Myocyte (in vitro differentiated cells): ENCODE measurements around the gene TUBB1. TPM values are rescaled to one million over a fixed set of nuclear protein-coding genes. Genes with fewer than 3 reads are reported as not detected.
"Not testable (repeated sequence)": the region's sequence is repeated elsewhere in the genome, so short reads cannot be mapped to it uniquely, and the experiment has no call there.

Experiments
- DNase-seq: peaks from one replicate; pipeline ENCODE4 v3.0.0-alpha.2; 2012; ENCODE audit warnings: low read depth
- total RNA-seq: library from RNA; depleted of rRNA; stranded (reverse); fragments of >200 nt; gene quantifications from 2 replicates; pipeline ENCODE4 v1.2.3, GENCODE V29; 2014

Gene TUBB1
- total RNA-seq, 1 donor from 2014 or later: not detected

- DNase-seq: no peak
These were observed 412 bp upstream of the TUBB1 start for GRCh38 chr20:59018817-59019216.

DNA sequence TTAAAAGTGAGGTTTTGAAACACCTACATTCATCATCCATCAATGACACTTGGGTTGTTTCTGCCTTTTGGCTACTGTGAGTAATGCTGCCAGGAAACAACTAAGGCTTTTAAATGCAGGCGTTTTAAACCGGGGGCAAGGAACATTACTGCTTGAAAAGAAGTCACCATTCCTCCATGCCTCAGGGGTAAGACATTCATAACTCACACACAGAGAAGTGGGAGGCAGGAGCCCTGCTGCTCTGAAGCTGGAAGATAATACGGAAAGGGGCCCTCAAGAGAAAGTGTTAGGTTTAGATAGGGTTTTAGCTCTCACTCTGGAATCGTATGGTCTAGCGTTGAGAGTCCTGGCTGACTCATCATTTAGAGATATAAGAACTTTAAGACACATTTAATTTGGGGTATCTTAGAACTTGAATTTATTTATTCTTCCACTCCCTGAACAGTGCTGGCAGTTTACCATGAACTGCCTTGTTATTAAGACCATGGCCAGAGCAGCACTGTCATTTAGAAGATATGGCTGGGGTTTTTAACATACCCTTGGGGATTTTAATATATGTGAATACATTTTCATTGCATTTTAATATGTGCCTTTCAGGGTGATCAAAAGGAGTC is 1.8 kb downstream of the TUBB1 start:
- no peak for DNase-seq

DNA sequence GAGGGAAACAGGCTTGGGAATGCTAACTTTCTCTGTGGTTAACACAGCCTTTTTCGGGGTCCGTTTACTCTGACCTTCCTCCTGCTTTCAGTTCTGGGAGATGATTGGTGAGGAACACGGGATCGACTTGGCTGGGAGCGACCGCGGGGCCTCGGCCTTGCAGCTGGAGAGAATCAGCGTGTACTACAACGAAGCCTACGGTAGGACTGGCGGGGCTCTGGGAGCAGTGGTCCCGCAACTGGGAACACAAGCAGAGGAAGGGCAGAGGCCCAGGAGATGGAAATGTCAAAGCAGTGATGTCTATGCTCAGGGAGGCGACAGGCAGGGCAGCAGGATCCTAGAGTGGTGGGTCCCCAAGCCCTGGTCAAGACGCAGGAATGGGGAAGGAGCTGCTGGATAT is 3.5 kb downstream of the TUBB1 start:
- no peak for DNase-seq

DNA sequence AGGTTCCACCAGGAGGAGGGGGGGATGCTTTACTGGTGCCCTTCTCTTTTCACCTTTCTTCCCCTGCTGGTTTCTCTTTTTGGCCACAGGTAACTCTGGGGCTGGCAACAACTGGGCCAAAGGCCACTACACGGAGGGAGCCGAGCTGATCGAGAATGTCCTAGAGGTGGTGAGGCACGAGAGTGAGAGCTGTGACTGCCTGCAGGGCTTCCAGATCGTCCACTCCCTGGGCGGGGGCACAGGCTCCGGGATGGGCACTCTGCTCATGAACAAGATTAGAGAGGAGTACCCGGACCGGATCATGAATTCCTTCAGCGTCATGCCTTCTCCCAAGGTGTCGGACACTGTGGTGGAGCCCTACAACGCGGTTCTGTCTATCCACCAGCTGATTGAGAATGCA is 4.4 kb downstream of the TUBB1 start:
- DNase-seq: no peak

DNA sequence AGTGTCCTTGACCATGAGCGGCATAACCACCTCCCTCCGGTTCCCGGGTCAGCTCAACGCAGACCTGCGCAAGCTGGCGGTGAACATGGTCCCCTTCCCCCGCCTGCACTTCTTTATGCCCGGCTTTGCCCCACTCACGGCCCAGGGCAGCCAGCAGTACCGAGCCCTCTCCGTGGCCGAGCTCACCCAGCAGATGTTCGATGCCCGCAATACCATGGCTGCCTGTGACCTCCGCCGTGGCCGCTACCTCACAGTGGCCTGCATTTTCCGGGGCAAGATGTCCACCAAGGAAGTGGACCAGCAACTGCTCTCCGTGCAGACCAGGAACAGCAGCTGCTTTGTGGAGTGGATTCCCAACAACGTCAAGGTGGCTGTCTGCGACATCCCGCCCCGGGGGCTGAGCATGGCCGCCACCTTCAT is 4.9 kb downstream of the TUBB1 start:
- no peak for DNase-seq

DNA sequence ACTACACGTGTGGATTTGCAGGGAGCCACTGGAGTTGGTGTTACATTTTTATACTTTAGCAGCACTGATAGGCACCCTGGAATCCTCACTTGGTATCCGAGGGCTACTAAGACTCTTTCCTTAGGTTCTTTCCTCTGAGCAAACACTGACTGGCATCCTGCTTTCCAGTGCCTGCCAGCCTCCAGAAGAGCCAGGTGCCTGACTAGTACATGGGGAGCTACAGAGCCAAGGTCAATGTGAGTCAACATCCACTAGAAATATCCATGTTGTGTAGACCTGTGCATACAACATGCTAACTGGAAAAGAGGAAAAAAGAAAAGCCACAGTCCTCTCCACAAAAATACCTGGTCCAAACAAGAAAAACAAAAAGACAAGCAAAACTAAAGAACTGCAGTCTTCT is 5.9 kb downstream of the TUBB1 start:
- no peak for DNase-seq

DNA sequence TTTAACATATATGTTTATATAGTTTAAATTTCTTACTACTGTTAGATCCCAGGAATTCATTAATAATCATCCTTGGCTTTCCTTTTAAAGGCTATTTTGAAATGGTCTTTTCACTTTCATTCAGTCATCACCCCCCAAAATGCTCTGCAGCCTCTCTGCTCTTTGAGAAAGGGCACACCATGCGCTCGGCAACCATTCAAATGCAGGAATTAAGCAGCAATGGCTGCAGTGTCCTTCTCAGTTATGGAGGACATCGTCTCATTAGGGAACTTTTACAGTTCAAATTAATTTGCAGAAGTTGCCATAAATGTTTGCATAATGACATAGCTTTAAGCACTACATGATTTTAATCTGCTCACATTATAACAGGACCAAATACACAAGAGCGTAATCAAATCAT is 6.3 kb downstream of the TUBB1 start:
- DNase-seq: no peak

- no peak for DNase-seq
These were observed 7.9 kb downstream of the TUBB1 start for GRCh38 chr20:59026904-59027740.

DNA sequence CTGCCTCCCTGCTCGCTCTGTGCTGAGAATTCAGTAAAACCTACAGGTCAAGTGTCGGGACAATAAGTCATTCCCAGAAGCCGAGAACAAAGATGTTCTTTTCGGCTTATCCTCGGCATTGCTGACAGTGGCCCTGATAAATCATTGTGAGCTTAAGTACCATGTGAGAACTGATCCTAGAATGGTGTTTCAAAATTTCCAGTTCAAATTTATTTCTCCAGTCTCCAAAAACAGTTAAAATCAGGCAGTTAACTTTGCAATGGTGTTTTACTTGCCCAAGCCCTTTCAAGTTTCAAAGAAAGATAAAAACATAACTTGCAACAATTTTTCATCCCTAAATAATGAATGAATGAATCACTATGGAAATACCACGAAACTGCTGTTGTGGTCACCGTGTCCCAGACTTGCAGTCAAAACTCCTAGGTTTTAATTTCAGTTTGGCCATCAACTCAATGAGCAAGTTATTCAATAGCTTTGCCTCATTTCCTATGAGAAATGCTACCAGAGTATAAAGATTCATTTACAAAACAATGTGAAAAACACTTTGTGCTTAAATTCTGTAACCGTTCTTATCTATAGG is 8.6 kb downstream of the TUBB1 start:
- peak; percentile 50 for DNase-seq

DNA sequence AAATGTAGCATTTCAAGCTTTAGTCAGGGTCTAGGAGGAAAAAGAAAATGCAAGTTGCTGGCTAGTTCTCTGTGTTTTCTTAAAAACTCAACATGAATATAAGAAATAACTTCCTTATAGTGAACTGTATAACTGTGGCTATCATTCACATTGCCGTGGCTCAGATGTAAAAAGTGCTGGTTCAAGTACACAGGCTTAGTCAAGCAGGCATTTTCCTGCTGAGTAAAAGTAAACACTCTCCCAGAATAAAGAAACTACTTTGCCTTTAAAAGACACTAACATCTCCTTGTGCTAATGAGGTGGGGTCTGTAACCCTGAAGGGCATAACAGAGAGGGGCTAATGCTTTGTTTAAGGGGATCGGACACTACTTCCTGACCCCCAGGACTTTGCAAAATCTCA is 9.6 kb downstream of the TUBB1 start:
- no peak for DNase-seq

GRCh38 chr20:59030911-59031563 is 11.8 kb downstream of the TUBB1 start:
- DNase-seq: no peak

DNA sequence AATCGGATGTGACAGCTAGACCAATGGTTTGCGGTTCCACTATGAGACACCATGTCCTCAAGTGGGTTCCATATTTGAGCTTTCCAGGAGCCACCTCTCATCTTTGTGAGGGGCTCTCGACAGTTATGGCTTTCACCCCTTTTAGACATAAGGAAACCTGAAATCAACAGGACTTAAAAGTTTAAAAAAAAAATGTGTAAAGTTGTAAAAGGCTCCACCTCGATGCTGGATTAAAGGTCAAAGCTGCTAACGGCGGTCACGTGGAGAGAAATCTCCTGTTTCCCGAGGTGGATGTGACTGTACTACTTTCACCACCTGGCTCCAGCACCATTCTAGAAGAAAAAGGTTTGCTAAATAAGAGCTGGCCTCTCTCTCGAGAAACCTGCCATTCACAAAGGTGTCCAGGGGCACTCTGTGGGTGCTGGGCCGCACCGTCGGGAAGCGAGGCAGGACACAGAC is 12.4 kb downstream of the TUBB1 start:
- no peak for DNase-seq

DNA sequence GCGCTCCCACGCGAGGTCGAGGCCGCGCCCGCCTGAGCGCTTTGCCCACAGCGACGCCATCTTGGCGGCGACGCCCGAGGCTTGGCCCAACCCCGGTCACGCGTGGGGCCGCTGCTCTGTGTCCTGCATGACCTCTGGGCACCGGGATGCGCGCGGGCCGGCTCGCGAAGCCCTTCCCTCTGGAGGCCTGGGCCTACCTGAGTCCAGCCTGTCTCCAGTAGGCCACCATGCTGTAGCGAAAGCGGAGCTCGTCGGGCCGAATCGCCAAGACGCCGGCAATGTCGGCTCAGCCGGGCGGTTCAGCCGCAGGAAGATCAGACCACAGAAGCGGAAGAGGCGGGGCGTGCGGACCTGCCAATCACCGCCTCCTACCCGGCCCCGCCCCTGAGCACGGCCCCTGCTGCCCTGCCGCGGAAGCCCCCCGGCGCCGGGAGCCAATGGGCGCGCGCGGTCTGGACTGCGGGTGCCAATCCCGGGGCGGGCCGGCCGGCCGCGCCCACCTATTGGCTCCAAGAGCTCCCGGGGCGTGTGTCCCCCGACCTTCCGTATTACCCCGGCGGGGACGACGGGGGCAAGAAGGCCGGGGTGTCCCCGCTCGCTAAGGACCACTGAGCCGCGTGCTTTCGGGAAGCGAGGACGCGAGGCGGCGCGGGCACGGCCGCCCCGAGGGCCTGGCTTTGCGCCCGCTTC is 12.9 kb downstream of the TUBB1 start, which contains the start of gene ATP5F1E:
ATP5F1E (minus strand) TSS at position 313 of the 690 bp plus-strand sequence; CDS start at position 229, 84 bp downstream.
- DNase-seq: peak; percentile 95

DNA sequence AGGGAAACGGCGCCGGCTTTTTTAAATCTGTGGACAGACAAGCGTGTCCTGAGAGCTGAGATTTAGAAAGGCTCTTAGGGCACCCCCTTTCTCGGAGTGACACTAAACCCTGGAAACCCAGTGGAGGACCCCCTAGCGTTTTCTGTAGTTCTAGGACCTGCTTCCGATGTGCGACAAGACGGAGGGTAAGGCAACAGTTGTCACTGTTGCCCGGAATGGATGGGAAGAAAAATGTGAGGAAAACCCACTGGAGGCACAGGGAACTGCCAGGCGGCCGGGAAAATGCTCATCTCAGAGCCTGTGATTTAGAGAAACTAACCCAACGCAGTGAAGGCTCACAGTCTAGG is 13.5 kb downstream of the TUBB1 start:
- no peak for DNase-seq

- no peak for DNase-seq
These were observed 13.9 kb downstream of the TUBB1 start for GRCh38 chr20:59033093-59033492.

GRCh38 chr20:59033616-59034165 is 14.5 kb downstream of the TUBB1 start:
- DNase-seq: no peak

DNA sequence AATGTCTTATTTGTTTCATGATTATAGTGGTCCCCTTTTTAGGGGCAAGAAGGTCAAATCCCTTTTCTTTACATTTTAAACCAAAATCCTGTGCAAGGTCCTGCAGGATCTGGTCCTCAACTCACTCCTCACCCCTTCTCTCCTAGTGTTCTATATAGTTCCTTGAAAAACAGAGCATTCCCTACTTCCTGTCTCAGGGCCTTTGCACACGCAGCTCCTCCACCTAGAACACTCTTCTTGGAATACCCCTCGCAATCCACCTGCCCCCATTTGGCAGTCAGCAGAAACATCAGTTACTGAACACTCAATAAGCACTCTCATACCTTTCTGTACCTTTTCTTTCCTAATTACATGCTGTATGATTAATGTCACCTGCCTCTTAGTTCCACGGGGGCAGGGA is 16.2 kb downstream of the TUBB1 start:
- no peak for DNase-seq

DNA sequence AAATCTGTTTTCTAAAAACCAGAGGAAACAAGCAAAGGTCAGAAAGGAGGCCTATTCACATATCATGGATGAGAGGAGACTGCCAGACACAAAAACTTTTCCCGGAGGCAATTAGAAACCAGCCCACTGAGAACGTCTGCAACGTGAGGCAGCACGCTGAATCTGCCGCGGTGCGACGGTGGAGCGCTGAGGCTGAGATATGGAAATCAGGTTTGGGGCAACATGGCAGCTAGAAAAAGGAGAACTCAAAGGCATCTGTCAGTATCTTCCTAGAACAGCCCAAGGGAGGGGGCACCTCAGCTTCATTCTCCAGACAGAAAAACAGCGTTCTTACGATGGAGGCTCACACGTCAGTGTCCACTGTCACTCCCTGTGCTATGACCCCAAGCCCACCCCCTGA is 18.2 kb downstream of the TUBB1 start:
- DNase-seq: no peak

DNA sequence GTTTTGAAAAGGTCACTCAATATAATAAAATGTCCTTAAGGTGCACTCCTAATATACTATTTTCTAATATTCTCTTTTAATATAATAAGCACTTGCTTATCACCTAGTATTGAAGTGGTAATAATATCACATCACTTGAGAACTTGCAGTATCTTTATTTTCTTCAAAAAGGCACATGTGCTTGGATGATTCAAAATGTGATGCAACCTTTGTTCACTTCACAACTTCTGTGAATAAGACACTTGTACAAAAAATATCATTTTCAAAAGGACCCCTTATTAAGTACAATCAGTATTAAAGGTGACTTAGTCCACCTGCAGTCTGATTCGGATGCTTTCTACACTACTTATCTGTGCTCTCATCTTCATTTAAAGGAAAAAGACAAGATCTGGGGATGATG is 20.0 kb downstream of the TUBB1 start:
- no peak for DNase-seq

GRCh38 chr20:59040667-59041066 is 21.4 kb downstream of the TUBB1 start:
- DNase-seq: no peak

GRCh38 chr20:59041487-59041886 is 22.3 kb downstream of the TUBB1 start:
- not testable (repeated sequence) for DNase-seq
